Measurements from ENCODE around the gene HOXC4.
"Not testable (repeated sequence)": the region's sequence is repeated elsewhere in the genome, so short reads cannot be mapped to it uniquely, and the experiment has no call there.

Gene HOXC4

DNA sequence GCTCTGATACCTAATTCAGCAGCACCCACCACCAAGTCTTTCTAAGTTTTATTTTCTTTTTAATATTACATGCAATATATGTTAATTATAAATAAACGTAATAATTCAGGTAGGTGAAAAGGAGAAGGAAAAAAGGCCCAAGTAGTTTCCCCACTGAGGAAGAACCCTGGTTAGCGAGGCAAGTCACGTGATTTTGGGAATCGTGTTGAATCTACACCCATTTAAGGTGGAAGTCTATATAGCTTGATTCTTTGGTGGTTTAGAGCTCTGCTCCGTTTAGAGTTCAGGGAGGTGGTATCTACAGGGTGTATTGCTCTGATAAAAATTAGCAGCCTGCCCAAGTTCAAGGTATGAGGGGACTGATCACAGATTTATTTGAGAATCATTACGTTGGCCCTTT is 47.0 kb downstream of the HOXC4 start:
- DNase-seq, result not testable (repeated sequence)

- not testable (repeated sequence) for DNase-seq
Observed at GRCh38 chr12:54102223-54102622, 48.6 kb downstream of the HOXC4 start.

DNA sequence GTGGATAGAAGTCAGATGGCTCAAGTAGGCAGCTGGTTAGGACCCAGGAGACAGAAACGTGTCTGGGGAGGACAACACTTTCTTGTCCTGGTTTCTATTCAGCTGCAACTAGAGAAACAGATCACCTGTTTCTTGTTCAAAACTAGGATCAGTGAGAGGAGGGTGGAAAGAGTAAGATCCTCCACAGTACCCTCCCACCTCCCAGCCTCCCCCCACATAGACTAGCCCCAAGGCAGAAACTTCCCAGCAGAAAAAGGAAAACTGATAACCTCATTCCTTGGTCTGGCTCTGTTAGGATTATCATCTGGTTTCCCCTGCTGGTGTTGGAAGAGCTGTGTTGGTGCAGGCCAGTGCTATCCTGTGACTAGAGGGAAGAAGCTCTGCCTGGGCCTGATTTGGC is 50.2 kb downstream of the HOXC4 start:
- not testable (repeated sequence) for DNase-seq

All from cortex of kidney (tissue), 1 donor.